Mesenchymal stem cell (in vitro differentiated cells and primary cell): ENCODE results near the gene PCSK6.

Experiments used
- DNase-seq: peaks from one replicate; pipeline ENCODE4 v3.0.0-alpha.2; 2013
- H2AFZ ChIP-seq: one replicate; pipeline ENCODE4 v1.6.1; 2013; ENCODE audit warnings: low read depth, mild to moderate bottlenecking, control low read depth, inconsistent platforms, low read length, moderate library complexity
- H2AK5ac ChIP-seq: 2 replicates; pipeline ENCODE4 v1.6.1; 2013; ENCODE audit warnings: low read length, moderate library complexity, mild to moderate bottlenecking, inconsistent platforms; ENCODE audit not compliant: severe bottlenecking
- H2BK120ac ChIP-seq: one replicate; pipeline ENCODE4 v1.6.1; 2013; ENCODE audit warnings: low read depth, mild to moderate bottlenecking, inconsistent platforms, low read length, moderate library complexity
- H2BK12ac ChIP-seq, 2 experiments: one replicate each; pipeline ENCODE4 v1.6.1; 2013; ENCODE audit warnings: inconsistent platforms in 2 of 2, low read length in 2 of 2, mild to moderate bottlenecking in 2 of 2, moderate library complexity in 2 of 2, control low read depth in 1 of 2
- H2BK15ac ChIP-seq: one replicate; pipeline ENCODE4 v1.6.1; 2013; ENCODE audit warnings: mild to moderate bottlenecking, low read depth, inconsistent platforms; ENCODE audit not compliant: poor library complexity, severe bottlenecking
- H2BK5ac ChIP-seq: 2 replicates; pipeline ENCODE4 v1.6.1; 2013; ENCODE audit warnings: low read depth, mild to moderate bottlenecking, low read length, control low read depth, inconsistent platforms; ENCODE audit not compliant: poor library complexity, severe bottlenecking
- H3K14ac ChIP-seq, 2 experiments: one replicate each; pipeline ENCODE4 v1.6.1; 2013; ENCODE audit warnings: inconsistent platforms in 2 of 2, low read length in 2 of 2, control low read depth in 1 of 2, mild to moderate bottlenecking in 1 of 2, moderate library complexity in 1 of 2
- H3K18ac ChIP-seq, 2 experiments: one replicate each; pipeline ENCODE4 v1.6.1; 2013; ENCODE audit warnings: inconsistent platforms in 2 of 2, low read length in 2 of 2, control low read depth in 1 of 2, low read depth in 1 of 2, mild to moderate bottlenecking in 1 of 2
- H3K23ac ChIP-seq, 2 experiments: one replicate each; pipeline ENCODE4 v1.6.1; 2013; ENCODE audit warnings: inconsistent platforms in 2 of 2, low read length in 2 of 2, mild to moderate bottlenecking in 2 of 2, moderate library complexity in 2 of 2, control low read depth in 1 of 2
- H3K27ac ChIP-seq: 2 replicates; pipeline ENCODE4 v1.5.1; 2013; ENCODE audit warnings: mild to moderate bottlenecking, moderate library complexity, low read length, control low read depth, inconsistent platforms; ENCODE audit not compliant: poor library complexity, severe bottlenecking
- H3K27me3 ChIP-seq, 2 experiments: 2 replicates each; pipeline versions ENCODE4 v1.6.1 to v1.7.0; 2013; ENCODE audit warnings: low read length in 2 of 2, mild to moderate bottlenecking in 2 of 2, moderate library complexity in 2 of 2, control low read depth in 1 of 2, inconsistent platforms in 1 of 2; ENCODE audit not compliant: control insufficient read depth in 1 of 2, insufficient read depth in 1 of 2
- H3K36me3 ChIP-seq, 2 experiments: 2 replicates each; pipeline versions ENCODE4 v1.6.1 to v1.7.0; 2013; ENCODE audit warnings: low read length in 2 of 2, control low read depth in 1 of 2, inconsistent platforms in 1 of 2, low read depth in 1 of 2, mild to moderate bottlenecking in 1 of 2; ENCODE audit not compliant: insufficient read depth in 2 of 2, control insufficient read depth in 1 of 2
- H3K4ac ChIP-seq, 2 experiments: one replicate each; pipeline ENCODE4 v1.6.1; 2013; ENCODE audit warnings: inconsistent platforms in 2 of 2, low read length in 2 of 2, mild to moderate bottlenecking in 2 of 2, moderate library complexity in 2 of 2, control low read depth in 1 of 2, low read depth in 1 of 2
- H3K4me1 ChIP-seq: 2 replicates; pipeline ENCODE4 v1.6.1; 2013; ENCODE audit warnings: low read depth, low read length, control low read depth; ENCODE audit not compliant: control insufficient read depth, insufficient read depth
- H3K4me2 ChIP-seq: 2 replicates; pipeline ENCODE4 v1.6.1; 2013; ENCODE audit warnings: low read length, mild to moderate bottlenecking, inconsistent platforms; ENCODE audit not compliant: poor library complexity, severe bottlenecking
- H3K4me3 ChIP-seq, 2 experiments: 2 replicates each; pipeline versions ENCODE4 v1.5.1 to v1.7.0; 2013; ENCODE audit warnings: low read length in 2 of 2, mild to moderate bottlenecking in 2 of 2, control low read depth in 1 of 2, low read depth in 1 of 2; ENCODE audit not compliant: insufficient read depth in 1 of 2
- H3K79me1 ChIP-seq: replicated peaks from 2 replicates; pipeline ENCODE4 v1.6.1; 2013; ENCODE audit warnings: mild to moderate bottlenecking, control low read depth, low read length, inconsistent platforms; ENCODE audit not compliant: poor library complexity, severe bottlenecking
- H3K9ac ChIP-seq: 2 replicates; pipeline ENCODE4 v1.7.0; 2013; ENCODE audit warnings: mild to moderate bottlenecking, low read length, moderate library complexity
- H3K9me3 ChIP-seq: 2 replicates; pipeline ENCODE4 v1.7.0; 2013; ENCODE audit warnings: mild to moderate bottlenecking, low read length; ENCODE audit not compliant: control insufficient read depth
- H4K8ac ChIP-seq: one replicate; pipeline ENCODE4 v1.6.1; 2013; ENCODE audit warnings: inconsistent platforms, mild to moderate bottlenecking, low read length, moderate library complexity
- H4K91ac ChIP-seq: one replicate; pipeline ENCODE4 v1.6.1; 2013; ENCODE audit warnings: mild to moderate bottlenecking, low read length, inconsistent platforms
- WGBS: methylation state at CpG from one replicate; pipeline ENCODE4 v1.1.7; 2013; ENCODE audit warnings: mixed read lengths; 5-methylcytosine and 5-hydroxymethylcytosine counted together

The PCSK6 gene

DNA sequence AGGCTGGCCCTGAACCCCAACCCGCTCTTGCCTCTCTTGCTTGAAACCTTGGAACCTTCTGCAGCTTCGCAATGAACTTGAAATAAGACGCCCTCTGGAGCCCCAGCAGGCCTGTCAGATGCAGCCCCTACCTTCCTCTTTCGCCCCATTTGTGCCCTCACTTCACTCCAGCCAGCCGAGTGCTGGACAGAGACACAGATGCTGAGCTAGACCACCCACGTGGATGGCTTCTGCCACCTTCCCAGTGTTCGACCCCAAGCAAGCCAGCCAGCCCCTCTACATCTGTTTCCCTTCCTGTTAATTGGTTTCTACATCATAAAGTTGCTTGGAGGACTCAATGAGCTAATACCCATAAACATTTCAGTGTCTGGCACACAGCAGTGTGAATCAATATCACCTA, 170.7 kb downstream of the PCSK6 start:
- Histone ChIP-seq H4K8ac (no peak overlapping the region), H3K4ac (no peak overlapping the region), H3K4me3 (no peak overlapping the region), H3K4me2 (no peak overlapping the region), H3K4me1 (no peaks in the 10 kb centered on the region), H3K27ac (no peak overlapping the region), H3K18ac (no peak overlapping the region), H2AK5ac (no peak overlapping the region), H3K23ac (no peak overlapping the region), H3K14ac (no peak overlapping the region), H2BK15ac (no peak overlapping the region), H2BK5ac (no peak overlapping the region), H3K27me3 (peaks cover 21 to 33% of the 10 kb centered on the region in 2 experiments), H3K9me3 (no peaks in the 10 kb centered on the region), H3K79me1 (no peaks in the 10 kb centered on the region), H4K91ac (no peak overlapping the region), H3K9ac (no peak overlapping the region), H3K36me3 (no peaks in the 10 kb centered on the region), H2AFZ (no peak overlapping the region), H2BK12ac (no peak overlapping the region), H2BK120ac (no peak overlapping the region)
- peak; percentile 6 for DNase-seq
- 63% methylated on average over 7 of the region's 7 CpGs for WGBS

DNA sequence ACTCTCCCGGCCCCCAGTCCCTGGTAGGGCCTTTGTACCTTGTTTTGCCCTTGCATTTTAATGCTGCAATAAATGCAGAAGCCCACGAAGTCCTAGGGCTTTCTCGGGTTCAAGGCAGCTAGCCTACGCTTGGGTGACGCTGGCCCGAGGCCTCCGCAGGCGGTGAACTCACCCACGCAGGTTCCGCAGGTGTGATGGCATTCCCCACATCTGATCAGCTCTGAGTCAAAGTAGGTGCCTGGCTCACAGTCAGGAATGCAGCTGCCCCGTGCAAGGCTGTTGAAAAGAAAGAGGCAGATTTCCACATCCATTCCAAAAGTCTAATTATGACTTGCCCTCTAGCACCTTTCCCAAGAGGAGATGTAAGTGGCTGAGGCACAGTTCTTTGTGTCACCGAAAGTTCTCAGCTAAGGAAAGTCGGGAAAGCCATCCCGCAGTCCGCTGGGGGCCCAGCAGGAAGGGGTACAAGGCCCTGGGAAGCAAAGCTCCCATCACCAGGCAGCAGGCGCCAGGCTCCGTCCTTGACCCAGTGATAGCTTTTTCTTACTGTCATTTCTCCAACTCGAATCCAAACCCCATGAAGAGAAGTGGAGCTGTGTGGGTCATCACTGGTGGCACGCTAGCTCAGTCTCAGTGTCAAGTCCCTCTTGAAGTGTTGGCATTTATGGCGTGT, 171.2 kb downstream of the PCSK6 start:
- Histone ChIP-seq H4K91ac (no peak overlapping the region), H3K4ac (no peak overlapping the region), H2BK120ac (no peak overlapping the region), H2AK5ac (no peak overlapping the region), H2AFZ (no peak overlapping the region), H3K27ac (no peak overlapping the region), H3K23ac (no peak overlapping the region), H2BK12ac (no peak overlapping the region), H3K4me1 (no peaks in the 10 kb centered on the region), H4K8ac (no peak overlapping the region), H2BK5ac (no peak overlapping the region), H3K14ac (no peak overlapping the region), H3K4me3 (no peak overlapping the region), H3K18ac (no peak overlapping the region), H3K27me3 (peaks cover 21 to 33% of the 10 kb centered on the region in 2 experiments), H3K4me2 (no peak overlapping the region), H2BK15ac (no peak overlapping the region), H3K79me1 (no peaks in the 10 kb centered on the region), H3K9me3 (no peaks in the 10 kb centered on the region), H3K9ac (no peak overlapping the region), H3K36me3 (no peaks in the 10 kb centered on the region)
- DNase-seq = no peak
- WGBS = 83% methylated on average over 20 of the region's 20 CpGs

DNA sequence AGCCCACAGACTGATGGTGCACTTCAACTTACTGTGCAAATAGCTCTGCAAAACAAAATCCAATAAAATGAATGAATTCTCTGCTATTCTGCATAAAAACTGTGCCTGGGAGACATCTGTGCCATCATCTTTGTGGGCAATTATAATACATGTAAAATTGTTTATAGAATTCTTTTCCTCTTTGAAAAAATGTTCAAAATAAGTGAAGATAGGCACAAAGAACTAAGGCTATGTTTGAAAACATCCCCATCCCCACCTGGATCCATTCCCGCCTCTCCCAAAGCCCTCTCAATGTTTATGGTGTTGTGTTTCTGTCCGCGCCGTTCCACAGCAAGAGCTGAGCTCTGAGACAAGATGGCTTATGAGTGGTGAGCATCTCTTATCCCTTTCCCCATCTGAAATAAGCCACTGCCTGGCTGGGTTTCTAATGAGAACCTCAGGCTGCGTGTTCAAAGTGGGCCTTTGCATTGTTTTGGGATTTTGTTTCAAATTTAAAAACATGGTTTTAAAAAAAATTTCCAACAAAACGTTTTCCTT, 172.1 kb downstream of the PCSK6 start:
- no peak overlapping the region for H4K91ac ChIP-seq
- H3K14ac ChIP-seq = no peak overlapping the region
- WGBS = 84% methylated on average over 6 of the region's 6 CpGs
- H3K4ac ChIP-seq = no peak overlapping the region
- H2AFZ ChIP-seq = no peak overlapping the region
- H2BK12ac ChIP-seq = no peak overlapping the region
- no peak overlapping the region for H3K9ac ChIP-seq
- no peak overlapping the region for H2BK120ac ChIP-seq
- DNase-seq = no peak
- H2BK5ac ChIP-seq = no peak overlapping the region
- no peak overlapping the region for H3K18ac ChIP-seq
- no peaks in the 10 kb centered on the region for H3K36me3 ChIP-seq
- no peak overlapping the region for H3K4me2 ChIP-seq
- H3K4me3 ChIP-seq = no peak overlapping the region
- H3K27ac ChIP-seq = no peak overlapping the region
- no peak overlapping the region for H3K23ac ChIP-seq
- H3K9me3 ChIP-seq = no peaks in the 10 kb centered on the region
- H3K4me1 ChIP-seq = no peaks in the 10 kb centered on the region
- H2AK5ac ChIP-seq = no peak overlapping the region
- no peaks in the 10 kb centered on the region for H3K79me1 ChIP-seq
- no peak overlapping the region for H4K8ac ChIP-seq
- H2BK15ac ChIP-seq = no peak overlapping the region
- H3K27me3 ChIP-seq = peaks cover 21 to 33% of the 10 kb centered on the region in 2 experiments

DNA sequence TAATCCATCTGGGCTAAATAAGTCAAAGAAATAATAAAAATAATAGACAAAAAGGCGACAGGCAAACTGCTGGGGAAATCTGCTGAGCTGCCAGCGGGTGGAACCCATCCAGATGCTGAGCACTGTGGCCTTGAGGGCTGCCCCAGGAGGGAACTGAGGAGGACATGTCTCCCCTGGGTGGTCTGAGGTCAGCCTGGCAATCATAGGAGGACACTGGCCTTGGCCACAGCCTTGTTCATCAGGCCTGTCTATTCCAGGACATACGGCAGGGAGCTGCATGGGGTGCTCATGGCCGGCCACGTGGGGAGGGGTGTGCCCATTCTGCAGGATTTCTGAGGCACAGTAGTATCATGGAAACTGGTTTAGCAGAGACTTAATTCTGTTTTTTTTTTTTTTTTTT, 173.0 kb downstream of the PCSK6 start:
- Histone ChIP-seq H2AFZ (no peak overlapping the region), H3K79me1 (no peaks in the 10 kb centered on the region), H3K27me3 (peaks cover 20 to 26% of the 10 kb centered on the region in 2 experiments), H3K4ac (no peak overlapping the region), H3K14ac (no peak overlapping the region), H3K4me3 (no peak overlapping the region), H2BK5ac (no peak overlapping the region), H3K9ac (no peak overlapping the region), H2BK15ac (no peak overlapping the region), H2BK120ac (no peak overlapping the region), H3K18ac (no peak overlapping the region), H3K9me3 (no peaks in the 10 kb centered on the region), H3K36me3 (no peaks in the 10 kb centered on the region), H3K4me1 (no peaks in the 10 kb centered on the region), H3K4me2 (no peak overlapping the region), H2AK5ac (no peak overlapping the region), H3K27ac (no peak overlapping the region), H4K8ac (no peak overlapping the region), H2BK12ac (no peak overlapping the region), H4K91ac (no peak overlapping the region), H3K23ac (no peak overlapping the region)
- WGBS = 71% methylated on average over 5 of the region's 5 CpGs
- DNase-seq = no peak
